NOMO-1 treated with DMSO at 0.1 percent for 48 hours (cell line): Measurements from ENCODE around the gene ZNF431.
A peak's percentile ranks its signal among the peaks of the same experiment; 100 is the strongest.
"Not testable (repeated sequence)": the region's sequence is repeated elsewhere in the genome, so short reads cannot be mapped to it uniquely, and the experiment has no call there.

Source experiments
- DNase-seq: peaks from one replicate; lab custom pipeline; 2025; ENCODE audit not compliant: unreplicated experiment; lab: John Stamatoyannopoulos, UW

ZNF431 gene

GRCh38 chr19:21141787-21142464 is at the start of gene ZNF431:
ZNF431 (plus strand) TSS chr19:21142040; CDS start chr19:21142184, 144 bp downstream.
- peak; percentile 96 for DNase-seq

- no peak for DNase-seq
These were observed 49.7 kb upstream of the ZNF431 start for GRCh38 chr19:21092109-21092508.

- DNase-seq: no peak
These were observed 47.4 kb upstream of the ZNF431 start for GRCh38 chr19:21094347-21095025.

DNA sequence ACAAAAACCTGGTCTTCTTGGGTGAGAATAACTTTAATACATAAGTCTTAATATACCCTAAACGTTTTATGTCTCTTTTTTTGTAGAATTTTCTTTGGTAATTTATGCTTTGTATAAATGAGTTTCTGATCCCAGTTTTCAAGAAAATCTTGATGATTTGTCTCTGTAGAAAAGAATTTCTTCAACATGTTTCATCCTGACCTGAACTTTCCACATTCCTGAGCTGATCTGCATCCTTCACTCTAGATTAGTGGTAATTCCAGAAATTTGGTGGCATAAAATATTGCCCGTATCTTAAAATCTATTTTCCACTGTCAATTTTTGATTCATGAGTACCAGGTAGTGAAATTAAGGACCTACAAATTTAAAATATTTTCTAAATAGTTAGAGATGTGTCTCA is 43.5 kb upstream of the ZNF431 start:
- DNase-seq: no peak

- no peak for DNase-seq
These were observed 40.2 kb upstream of the ZNF431 start for GRCh38 chr19:21101521-21102242.

DNA sequence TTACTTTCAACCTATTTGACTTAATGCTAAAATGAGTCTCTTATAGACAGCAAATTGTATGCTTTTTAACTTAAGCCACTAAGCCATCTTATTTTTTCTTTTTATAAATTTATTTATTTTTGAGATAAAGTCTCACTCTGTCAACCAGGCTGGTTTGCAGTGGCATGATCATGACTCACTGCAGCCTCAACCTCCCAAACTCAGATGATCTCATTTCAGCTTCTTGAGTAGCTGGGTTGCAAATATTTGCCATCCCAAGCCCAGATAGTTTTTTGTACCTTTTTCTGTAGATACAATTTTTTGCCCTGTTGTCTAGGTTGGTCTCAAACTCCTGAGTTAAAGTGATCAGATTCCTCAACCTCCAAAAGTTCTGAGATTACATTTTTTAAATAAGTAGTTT is 32.7 kb upstream of the ZNF431 start:
- no peak for DNase-seq

- no peak for DNase-seq
These were observed 31.7 kb upstream of the ZNF431 start for GRCh38 chr19:21110183-21110582.

DNA sequence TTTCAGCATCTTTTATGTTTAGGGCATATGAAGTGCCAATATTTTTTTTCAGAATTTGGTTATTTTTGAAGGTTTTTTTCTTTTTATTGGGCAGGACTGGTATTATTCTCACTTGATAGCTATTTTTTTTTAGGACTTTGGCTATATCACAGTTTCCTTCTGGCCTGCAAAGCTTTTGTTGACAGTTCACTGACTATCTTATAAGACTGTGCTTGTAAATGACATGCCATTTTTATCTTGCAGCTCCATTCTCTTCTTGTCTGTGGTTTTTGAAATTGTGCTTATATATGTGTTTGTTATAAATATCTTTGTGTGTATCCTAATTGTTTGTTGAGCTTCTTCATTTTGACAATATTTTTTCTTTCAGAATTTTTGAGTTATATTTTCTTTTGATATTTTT is 26.4 kb upstream of the ZNF431 start:
- DNase-seq: no peak

DNA sequence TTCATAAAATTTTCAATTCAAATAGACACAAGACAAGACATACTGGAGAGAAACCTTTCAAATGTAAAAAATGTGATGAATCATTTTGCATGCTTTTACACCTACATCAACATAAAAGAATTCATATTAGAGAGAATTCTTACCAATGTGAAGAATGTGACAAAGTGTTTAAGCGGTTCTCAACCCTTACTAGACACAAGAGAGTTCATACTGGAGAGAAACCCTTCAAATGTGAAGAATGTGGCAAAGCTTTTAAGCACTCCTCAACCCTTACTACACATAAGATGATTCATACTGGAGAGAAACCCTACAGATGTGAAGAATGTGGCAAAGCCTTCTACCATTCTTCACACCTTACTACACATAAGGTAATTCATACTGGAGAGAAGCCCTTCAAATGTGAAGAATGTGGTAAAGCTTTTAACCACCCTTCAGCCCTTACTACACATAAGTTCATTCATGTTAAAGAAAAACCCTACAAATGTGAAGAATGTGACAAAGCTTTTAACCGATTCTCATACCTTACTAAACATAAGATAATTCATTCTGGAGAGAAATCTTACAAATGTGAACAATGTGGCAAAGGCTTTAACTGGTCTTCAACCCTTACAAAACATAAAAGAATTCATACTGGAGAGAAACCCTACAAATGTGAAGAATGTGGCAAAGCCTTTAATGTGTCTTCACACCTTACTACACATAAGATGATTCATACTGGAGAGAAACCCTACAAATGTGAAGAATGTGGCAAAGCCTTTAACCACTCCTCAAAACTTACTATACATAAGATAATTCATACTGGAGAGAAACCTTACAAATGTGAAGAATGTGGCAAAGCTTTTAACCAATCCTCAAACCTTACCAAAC is 24.6 kb upstream of the ZNF431 start:
- DNase-seq: no peak

DNA sequence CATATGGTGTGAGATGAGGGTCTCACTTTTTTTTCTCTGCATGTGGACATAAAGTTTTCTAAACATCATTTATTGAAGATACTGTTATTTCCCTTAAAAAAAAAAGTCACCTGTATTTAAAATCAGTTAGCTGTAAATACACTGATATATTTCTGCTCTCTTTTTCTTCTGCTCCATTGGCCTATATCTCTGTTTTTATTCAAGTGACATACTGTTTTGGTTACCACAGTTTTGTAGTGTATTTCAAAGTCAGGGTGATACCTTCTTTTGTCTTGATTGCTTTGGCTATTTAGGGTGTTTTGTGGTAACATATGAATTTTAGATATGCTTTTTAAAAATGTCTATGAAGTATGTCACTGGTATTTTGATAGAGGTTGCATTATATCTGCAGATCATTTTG is 15.8 kb upstream of the ZNF431 start:
- no peak for DNase-seq

- no peak for DNase-seq
These were observed 14.8 kb upstream of the ZNF431 start for GRCh38 chr19:21127001-21127400.

DNA sequence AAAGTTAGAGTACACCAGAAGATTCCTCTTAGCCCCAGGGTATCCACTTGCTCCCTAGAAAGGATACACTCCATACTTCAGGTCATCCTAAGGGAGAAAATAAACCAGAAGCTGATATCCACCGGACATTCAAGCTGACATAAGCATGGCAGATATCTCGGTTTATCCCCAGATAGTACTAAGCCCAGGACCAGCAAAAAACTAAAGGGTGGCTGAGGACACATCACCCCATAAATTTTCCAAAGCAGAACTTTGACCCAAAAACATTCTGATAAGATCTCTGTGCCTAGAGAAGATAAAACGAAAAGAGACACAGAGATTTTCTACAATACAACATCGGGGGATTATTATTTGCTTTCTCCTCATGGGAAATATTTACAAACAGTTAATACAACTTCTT is 13.9 kb upstream of the ZNF431 start:
- no peak for DNase-seq

DNA sequence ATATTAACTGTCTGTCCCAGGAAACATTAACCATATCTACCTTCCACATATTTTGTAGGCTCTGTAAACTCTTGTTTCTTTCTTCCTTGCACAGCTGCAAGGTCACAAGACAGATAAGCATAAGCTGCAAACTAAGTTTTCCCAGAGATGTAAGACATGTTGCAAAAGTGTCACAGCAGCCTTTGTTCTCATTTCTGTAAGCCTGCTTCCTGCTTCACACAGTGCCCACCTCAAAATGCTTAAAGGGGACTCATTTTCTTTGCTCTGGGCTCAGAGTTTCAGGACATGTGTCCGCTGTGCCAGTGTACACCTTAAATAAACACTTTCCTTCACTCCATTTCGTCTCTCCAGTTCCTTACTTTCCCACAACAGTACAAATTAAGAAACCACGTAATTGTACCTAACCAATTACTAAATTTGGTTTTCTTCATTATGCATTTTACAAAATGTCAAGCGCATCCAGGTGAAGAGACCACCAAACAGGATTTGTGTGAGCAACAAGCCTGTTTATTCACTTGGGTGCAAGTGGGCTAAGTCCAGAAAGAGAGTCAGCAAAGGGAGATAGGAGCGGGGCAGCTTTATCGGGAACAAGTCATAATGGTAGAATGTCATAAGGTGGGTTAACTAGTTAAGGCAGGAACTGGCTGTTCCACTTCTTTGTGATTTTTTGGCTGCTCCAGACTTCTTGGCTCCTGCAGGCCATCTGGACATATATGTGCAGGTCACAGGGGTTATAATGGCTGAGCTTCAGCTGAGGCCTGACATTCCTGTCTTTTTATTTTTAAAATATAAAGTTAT is 12.7 kb upstream of the ZNF431 start:
- DNase-seq: no peak

DNA sequence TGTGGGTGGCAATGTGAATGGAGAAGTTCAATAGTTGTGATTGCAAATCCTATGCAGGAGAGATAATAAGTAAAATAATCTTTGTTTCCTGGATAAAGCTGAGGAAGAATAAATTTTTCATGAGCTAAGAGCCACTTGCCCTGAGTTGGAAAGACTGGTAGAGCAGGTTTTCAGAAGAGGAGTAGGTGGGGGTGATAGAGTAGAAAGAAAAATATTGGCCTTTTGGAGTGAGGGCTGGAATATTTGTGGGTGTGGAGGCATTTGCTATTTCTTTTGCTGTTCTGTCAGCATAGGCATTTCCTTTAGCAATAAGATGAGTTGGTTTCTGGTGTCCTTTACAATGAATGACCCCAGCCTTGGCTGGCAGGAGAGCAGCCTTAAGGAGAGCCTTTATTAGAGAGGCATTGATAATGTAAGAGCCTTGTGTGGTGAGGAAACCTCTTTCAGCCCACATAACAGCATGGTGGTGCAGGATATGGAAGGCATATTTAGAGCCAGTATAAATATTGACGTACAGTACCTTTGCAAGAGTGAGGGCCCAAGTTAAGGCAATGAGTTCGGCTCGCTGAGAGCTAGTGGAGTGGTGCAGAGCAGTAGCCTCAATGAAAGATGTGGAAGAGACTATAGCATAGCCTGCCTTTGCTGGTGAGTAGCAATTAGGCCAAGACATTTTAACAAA is 11.6 kb upstream of the ZNF431 start:
- no peak for DNase-seq

GRCh38 chr19:21133633-21134032 is 8.2 kb upstream of the ZNF431 start:
- no peak for DNase-seq

DNA sequence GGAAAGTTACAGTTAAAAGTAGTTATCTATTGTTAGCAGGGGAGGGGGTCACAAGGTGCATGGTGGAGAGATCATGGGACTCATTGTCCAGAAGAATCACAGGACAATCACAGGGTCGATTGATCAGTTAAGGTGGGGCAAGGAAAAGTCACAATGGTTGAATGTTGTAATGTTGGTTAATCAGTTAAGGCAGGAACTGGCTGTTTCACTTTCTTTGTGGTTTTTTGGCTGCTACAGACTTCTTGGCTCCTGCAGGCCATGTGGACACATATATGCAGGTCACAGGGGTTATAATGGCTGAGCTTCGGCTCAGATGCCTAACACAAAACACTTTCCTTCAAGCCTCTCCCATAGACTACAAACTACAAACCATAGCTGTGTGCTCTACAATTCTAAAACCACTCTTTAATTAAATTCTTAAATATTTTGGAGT is 6.9 kb upstream of the ZNF431 start:
- peak; percentile 3 for DNase-seq

DNA sequence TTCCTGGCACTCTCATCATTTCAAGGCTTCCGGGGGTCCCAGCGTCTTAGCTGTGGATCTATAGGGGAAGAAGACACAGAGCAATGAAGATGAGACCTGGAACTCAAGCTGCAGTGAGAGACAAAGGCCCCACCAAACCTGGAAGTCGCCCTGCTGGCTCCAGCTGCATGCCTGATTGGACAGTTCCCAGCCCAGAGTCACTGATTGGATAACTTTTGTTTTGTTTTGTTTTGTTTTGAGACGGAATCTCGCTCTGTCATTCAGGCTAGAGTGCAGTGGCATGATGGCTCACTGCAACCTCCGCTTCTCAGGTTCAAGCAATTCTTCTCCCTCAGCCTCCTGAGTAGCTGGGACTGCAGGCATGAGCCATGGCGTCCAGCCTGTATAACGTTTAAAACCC is 6.4 kb upstream of the ZNF431 start:
- DNase-seq: no peak

GRCh38 chr19:21138130-21138529 is 3.7 kb upstream of the ZNF431 start:
- no peak for DNase-seq

DNA sequence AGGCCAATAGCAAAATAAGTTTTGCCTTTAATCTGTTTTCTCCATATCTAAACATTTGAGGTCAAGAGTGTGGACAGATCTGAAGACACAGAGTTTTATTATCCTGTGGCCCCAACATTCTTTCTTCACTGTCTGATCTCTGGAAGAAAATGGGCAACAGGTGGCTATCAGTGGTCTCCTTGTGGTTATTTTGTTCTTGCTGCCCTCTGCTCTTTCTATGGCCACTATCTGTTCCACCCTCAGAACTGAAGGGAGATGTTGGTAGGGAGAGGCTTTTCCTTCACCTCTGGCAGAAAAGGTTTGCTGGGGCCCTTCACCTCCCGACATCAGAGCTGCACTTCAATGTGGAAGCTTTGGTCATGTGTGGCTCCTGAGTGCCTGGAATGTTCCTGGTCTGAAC is 834 bp upstream of the ZNF431 start:
- not testable (repeated sequence) for DNase-seq

GRCh38 chr19:21143428-21143827 is 1.6 kb downstream of the ZNF431 start:
- no peak for DNase-seq
